HG02642 (cell line): ENCODE results near the gene WWOX.

Experiments
- ATAC-seq: cut with Tn5 transposase; IDR thresholded peaks from one replicate; pipeline ENCODE4 v1.9.1; 2021; ENCODE audit warnings: mild to moderate bottlenecking; ENCODE audit not compliant: unreplicated experiment, poor library complexity

The WWOX gene

GRCh38 chr16:78892951-78893733 lies 793.7 kb downstream of the WWOX start:
- no peak for ATAC-seq

- no peak for ATAC-seq
Measured at GRCh38 chr16:78894886-78895285, 795.4 kb downstream of the WWOX start.

DNA sequence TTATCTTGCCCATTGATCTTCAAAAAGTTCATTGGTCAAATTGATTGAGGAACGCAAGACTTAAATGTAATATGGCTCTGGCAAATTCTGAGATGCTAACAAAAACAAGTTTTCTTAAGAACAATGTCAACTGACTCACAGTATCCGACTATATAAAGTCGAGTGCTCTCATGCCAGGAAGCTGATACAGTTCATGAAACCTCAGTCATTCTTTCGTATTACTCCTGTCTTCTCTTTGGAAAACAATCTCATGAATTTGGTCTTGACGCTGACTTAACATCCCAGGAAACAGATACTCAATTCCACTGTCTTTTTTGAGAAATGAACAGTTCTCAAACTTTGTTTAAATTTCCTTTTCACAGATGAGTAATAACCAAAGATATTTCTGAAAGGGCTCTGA lies 796.2 kb downstream of the WWOX start:
- no peak for ATAC-seq

- no peak for ATAC-seq
Measured at GRCh38 chr16:78896280-78896679, 796.8 kb downstream of the WWOX start.

DNA sequence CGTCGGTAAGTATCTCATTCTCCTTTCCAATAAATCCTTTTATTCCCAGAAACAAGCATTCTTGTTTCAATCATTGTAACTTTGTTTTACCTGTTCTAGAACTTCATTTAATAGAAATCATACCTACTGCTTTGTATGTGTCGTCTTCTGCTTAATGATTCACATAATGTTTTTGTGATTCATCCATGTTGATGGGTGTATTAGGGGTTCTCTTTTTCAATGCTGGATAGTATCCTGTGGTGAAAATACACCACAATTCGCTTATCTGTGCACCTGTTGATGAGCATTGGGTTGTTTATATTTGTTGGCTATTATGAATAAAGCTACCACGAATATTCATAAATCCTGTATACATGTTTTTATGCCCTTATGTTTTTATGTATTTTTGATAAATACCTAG lies 797.8 kb downstream of the WWOX start:
- ATAC-seq = no peak

GRCh38 chr16:78900044-78900811 lies 800.8 kb downstream of the WWOX start:
- no peak for ATAC-seq

- no peak for ATAC-seq
Measured at GRCh38 chr16:78900966-78901365, 801.5 kb downstream of the WWOX start.

DNA sequence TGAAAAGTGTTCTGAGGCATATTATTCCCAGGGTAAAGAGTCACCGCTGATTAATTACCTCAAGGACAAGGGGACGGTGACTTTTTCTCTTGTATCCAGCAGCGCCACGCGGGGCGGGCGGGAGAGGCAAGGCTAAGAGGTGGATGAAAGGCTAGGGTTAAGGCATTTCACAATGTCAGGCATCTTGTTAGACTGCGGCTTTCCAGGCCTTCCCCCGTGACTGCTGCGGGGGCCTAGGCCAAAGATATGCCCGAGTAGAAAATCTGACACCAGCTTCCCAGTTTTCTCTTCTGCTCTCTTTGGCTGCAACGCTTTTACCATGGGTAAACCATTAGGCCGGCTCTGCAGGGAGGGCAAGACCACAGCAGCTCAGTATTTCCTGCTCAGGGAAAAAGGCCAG lies 802.9 kb downstream of the WWOX start:
- ATAC-seq = no peak

DNA sequence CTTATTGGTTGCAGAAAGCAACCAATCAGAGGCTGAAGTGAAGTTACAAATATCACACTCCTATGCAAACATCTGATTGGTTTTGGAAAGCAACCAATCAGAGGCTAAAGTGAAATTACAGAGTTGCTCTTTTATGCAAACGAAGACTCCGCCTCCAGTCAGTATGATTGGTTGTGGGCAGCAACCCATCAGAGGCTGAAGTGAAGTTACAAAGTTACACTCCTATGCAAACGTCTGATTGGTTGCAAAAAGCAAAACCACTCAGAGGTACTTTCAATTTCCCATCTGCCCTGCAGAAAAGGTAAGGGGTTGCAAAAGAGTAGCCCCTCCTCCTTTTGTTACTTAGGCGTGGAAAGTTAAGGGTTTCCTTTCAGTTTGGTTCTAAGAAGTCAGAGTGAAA lies 803.8 kb downstream of the WWOX start:
- no peak for ATAC-seq

- ATAC-seq = no peak
Measured at GRCh38 chr16:78903843-78904242, 804.4 kb downstream of the WWOX start.

GRCh38 chr16:78906135-78906534 lies 806.7 kb downstream of the WWOX start:
- ATAC-seq = no peak

- no peak for ATAC-seq
Measured at GRCh38 chr16:78909226-78909625, 809.8 kb downstream of the WWOX start.

DNA sequence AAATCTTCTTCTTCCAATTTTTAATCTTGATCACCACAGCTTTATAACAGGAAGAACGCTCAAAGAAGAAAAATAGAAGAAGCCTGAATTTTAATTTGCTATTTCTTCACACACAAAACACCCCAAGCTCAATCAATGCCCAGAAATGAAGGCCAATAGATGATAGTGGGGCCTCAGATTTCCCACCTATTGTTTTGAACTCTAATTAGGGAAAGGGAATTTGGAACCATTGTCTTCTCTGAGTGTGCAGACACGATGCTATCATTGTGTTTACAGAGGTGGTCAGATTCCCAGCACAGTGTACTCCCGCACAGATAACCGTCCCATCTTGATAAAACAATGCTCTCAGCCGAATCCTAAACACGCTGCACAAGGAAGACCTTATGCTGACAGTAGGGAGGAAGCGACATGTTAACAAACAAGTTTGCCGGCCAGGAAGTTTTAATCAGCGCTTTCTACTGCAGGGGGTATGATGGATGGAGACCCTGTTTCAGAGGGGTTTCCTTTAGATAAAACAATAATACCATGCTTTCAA lies 816.4 kb downstream of the WWOX start:
- ATAC-seq = no peak

- ATAC-seq = no peak
Measured at GRCh38 chr16:78916928-78917545, 817.6 kb downstream of the WWOX start.

DNA sequence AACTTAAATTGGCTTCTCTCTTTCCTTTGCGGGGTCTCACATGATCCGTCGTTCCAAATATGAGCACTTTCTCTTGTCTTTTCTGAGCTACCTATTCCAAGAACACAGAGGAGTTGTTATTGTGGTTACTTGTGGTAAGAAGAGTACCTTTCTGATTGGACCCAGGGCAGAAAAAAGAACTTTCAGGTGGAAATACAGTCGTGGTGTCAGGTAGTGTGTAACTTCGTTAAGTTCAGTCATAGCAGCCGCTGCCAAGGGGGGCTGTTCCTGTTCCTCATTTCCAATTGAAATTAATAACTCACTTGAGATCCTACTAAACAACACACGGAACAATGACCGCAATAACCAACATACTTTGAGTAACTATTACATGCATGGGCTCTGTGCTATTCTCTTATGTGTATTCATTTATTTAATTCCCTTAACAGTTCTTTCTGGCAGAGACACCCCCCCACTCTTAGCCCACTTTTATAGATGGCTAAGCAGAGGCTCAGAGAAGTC lies 819.4 kb downstream of the WWOX start:
- no peak for ATAC-seq

- ATAC-seq = no peak
Measured at GRCh38 chr16:78919852-78920251, 820.4 kb downstream of the WWOX start.

- no peak for ATAC-seq
Measured at GRCh38 chr16:78920621-78921020, 821.2 kb downstream of the WWOX start.

DNA sequence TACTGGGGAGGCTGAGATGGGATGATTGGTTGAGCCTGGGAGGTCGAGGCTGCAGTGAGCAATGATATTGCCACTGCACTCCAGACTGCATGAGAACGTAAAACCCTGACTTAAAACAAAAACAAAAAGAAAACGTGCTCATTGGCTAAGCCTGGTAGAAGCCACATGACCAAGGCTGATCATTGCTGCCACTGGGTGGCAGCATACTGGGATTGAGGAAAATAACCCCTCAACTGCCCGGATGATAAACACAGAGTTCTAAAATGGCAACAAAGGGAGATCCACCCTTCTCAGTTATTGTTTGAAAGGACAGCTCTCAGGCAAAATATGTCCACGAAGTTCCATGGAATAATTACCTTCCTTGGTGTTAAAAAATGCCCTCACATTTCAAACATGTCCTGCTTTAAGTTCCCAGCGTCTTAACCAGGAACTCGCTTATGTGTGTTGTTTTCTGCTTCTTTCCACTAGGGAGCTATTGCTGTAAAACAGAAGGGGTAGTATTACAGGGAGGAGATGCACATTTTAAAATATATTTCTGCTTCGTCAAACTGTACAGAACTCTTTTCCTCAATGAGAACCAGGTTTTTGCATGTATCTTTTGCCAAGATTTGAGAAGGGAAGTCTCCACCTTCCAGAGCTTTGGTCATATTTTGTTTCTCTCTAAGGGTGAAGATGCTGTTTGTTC lies 825.8 kb downstream of the WWOX start:
- ATAC-seq = peak; percentile 56

DNA sequence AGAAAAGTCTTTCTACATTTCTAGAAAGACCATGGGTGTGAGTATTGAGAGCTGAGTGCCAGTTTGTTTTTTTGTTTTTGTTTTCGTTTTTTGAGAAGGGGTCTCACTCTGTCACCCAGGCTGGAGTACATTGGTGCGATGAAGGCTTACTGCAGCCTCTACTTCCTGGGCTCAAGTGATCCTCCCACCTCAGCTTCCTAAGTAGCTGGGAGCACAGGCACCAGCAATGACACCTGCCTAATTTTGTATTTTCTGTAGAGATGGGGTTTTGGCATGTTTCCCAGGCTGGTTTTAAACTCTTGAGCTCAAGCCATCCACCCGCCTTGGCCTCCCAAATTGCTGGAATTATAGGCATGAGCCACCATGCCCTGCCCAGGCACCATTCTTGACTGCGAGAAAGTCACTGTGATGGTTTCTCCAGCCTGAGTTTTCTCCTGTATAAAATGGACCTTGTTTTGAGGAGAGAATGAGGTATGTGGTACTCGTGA lies 827.3 kb downstream of the WWOX start:
- ATAC-seq = no peak

DNA sequence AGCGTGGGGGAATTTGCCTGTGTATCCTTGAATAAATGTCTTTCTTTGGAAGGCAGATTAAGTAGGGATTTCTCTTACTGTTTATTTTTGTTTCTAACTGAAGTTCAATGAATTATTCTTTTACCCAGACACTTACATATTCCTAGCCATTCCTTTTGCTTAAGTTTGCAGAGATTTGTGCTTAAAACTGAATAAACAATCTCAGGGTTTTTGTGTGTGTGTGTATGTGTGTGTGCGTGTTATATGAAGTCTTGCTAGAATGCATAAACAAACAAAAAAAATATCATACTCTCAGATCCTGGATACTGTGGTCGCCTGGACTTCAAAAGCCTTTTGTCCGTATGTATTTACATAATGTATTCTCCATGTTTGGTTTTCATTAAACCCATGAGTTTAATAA lies 828.3 kb downstream of the WWOX start:
- no peak for ATAC-seq
